PFSK-1 (cell line): Measurements from ENCODE around the gene AAK1.

ENCODE experiments used
- SIN3A ChIP-seq: IDR thresholded peaks from 2 replicates; pipeline ENCODE4 v1.6.1; 2012; ENCODE audit warnings: mild to moderate bottlenecking, low read length, moderate library complexity, borderline replicate concordance; ENCODE audit not compliant: insufficient read depth
- TAF1 ChIP-seq: IDR thresholded peaks from 2 replicates; pipeline ENCODE4 v1.6.1; 2012; ENCODE audit warnings: low read length, control low read depth, borderline replicate concordance; ENCODE audit not compliant: insufficient read depth
- TF ChIP-seq, protein P1 (sequence below), 2 experiments: IDR thresholded peaks; 2 replicates each; pipeline versions ENCODE4 v1.6.1 to v1.8.0; 2011 to 2012; ENCODE audit warnings: low read depth in 2 of 2, low read length in 2 of 2, control low read depth in 1 of 2, inconsistent platforms in 1 of 2, mild to moderate bottlenecking in 1 of 2, moderate library complexity in 1 of 2; ENCODE audit not compliant: insufficient read depth in 1 of 2

DNA sequence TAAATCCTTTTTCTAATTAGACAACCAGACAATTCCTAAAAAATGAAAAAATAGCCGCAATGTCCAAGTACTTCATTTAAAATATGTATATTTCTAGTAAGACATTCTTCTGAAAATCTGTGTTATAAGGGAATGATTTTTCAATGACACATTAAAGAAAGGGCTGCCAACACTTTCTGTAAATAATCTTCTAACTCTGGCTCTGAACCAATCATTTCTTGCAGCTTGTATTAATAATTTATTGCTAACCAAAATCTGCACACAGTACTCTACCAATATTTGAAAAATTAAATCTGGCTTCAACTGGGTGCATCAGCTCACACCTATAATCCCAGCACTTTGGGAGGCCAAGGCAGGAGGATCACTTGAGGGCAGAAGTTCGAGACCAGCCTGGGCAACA lies 214.6 kb downstream of the AAK1 start:
- TF ChIP-seq SIN3A (no peak), TAF1 (no peak)
- TF ChIP-seq, protein P1, sequence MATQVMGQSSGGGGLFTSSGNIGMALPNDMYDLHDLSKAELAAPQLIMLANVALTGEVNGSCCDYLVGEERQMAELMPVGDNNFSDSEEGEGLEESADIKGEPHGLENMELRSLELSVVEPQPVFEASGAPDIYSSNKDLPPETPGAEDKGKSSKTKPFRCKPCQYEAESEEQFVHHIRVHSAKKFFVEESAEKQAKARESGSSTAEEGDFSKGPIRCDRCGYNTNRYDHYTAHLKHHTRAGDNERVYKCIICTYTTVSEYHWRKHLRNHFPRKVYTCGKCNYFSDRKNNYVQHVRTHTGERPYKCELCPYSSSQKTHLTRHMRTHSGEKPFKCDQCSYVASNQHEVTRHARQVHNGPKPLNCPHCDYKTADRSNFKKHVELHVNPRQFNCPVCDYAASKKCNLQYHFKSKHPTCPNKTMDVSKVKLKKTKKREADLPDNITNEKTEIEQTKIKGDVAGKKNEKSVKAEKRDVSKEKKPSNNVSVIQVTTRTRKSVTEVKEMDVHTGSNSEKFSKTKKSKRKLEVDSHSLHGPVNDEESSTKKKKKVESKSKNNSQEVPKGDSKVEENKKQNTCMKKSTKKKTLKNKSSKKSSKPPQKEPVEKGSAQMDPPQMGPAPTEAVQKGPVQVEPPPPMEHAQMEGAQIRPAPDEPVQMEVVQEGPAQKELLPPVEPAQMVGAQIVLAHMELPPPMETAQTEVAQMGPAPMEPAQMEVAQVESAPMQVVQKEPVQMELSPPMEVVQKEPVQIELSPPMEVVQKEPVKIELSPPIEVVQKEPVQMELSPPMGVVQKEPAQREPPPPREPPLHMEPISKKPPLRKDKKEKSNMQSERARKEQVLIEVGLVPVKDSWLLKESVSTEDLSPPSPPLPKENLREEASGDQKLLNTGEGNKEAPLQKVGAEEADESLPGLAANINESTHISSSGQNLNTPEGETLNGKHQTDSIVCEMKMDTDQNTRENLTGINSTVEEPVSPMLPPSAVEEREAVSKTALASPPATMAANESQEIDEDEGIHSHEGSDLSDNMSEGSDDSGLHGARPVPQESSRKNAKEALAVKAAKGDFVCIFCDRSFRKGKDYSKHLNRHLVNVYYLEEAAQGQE (IDR thresholded peaks at IDR 0.05; ENCODE audit: insufficient read depth in 1 of 2, low read depth in 2 of 2, low read length in 2 of 2), result no peak
